Hippocampal formation (tissue), 2 donors: ENCODE results near the gene AKAP14.
"Not testable (repeated sequence)": the region's sequence is repeated elsewhere in the genome, so short reads cannot be mapped to it uniquely, and the experiment has no call there.

Experiments used
- DNase-seq, 2 donors: peaks; one replicate each; lab custom pipeline; 2025; lab: John Stamatoyannopoulos, UW

The AKAP14 gene

DNA sequence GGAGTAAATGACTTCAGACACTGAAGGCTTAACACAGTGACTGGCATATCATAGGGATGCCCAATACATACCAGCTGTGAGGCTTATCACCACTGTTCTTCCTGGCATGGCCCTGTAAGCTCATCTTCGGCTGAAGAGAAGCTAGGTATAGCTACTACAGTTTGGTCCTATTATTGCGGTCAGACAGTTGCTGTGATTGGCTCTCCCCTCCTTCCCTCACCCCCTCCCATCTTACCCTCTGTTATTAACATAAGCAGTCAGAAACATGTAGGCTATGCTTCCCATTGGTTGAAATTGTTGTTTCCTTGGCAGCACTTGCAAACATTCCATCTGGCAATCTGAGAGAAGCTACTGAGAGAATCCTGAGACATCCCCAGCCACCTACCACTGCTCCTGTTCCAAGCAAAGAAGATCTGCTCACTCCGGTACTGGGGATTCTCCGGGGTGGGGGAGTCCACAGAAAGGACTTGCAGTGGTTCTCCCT is at the start of gene AKAP14:
Gene AKAP14 (plus strand): TSS at position 51 of the 484 bp plus-strand sequence. CDS start 7,331 bp downstream, outside the sequence.
- no peak for DNase-seq

DNA sequence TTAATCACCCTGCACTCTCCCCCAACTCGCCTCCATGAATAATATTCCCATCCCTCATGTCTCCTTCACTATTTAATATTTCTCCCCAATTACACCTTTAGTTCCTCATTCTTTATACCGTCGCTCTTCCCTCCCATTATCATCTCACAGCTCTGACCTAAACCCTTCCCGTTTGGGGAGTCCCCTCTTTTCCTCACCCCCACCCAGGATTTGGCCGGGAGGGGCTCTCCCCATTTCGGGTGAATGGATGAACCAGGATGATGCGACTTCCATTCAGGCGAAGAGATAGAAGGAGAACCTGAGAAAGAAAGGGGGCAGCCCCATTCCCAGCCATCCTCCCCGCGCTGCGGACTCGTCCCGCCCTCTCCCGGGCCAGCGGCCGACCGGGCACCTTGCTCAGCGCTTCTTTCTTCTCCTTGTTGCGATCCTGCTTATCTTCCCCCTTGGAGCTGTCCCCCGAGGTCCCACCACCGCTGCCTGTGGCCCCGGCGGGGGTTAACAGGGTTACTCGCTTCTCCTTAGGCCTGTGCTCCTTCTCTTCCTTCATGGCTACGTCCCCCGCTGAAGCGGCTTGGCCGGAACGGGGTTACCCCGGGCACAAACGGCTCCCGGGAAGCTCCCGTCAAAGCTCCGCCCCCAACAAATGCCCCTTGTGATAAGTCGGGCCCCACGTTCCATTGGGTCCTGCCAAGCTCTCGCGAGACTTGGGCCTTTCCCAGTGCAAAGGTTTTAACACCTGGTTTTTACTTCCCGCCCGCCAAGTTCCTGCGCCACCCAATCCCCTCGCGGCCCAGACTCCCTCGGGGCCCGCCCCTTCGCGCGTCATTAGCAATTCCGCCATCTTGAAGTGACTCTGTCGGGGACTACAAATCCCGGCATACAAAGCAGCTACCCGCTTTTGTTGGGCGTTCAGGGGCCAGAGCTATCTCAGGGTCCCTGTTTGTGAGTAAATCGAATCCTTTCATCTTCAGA is 43.0 kb upstream of the AKAP14 start, which contains the start of gene UPF3B:
Gene UPF3B (minus strand): TSS at position 582 of the 972 bp plus-strand sequence. CDS start 35 bp downstream, at position 547.
- DNase-seq: peak; percentile 89 to 94

- peak in 1 of 2 donors; percentile 0 for DNase-seq
These were observed 42.2 kb upstream of the AKAP14 start for GRCh38 chrX:119853444-119853843.

DNA sequence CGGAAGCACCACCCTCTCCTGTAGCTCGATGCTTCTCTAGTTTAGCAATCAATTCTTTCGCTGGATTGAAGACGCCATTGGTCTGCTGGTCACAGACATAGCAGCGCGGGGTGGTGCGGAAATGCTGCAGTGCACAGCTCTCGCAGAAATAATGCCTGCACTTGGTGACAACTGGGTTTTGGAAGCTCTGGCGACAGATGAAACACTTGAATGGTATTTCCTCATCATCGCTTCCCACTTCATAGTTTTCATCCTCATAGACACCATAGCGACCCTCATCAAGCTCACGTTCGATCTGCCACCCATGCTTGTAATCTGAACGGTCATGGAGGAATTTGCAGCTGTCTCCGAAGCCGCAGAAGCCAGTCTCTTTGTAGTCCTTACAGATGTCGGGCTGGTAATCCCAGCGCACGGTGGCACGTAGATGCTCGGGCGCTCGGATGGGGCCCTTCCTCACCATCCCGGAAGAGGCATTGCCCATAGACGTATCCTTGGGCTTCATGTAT is 25.0 kb upstream of the AKAP14 start:
- DNase-seq: no peak

DNA sequence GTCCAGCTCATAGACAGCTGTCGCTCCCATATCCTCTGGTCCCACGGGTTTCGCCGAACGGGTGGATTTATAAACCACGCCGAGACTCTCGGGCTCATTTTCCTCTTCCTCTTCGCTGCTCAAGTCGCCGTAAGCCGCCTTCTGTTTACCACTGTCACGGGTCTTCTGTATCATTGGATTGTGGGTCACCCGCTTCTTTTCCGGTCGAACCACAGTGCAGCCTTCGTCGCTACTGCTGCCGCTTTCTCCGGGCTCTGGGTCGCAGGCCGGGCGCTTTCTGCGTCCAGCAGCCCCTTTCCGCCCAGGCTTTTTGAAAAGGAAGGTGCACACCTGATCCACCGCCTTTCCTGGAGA is 24.5 kb upstream of the AKAP14 start:
- peak in 1 of 2 donors; percentile 64 for DNase-seq

GRCh38 chrX:119871599-119872395 is 23.9 kb upstream of the AKAP14 start, which contains the start of the genes NDUFA1 and RNF113A:
NDUFA1 (plus strand) TSS chrX:119871832; CDS start chrX:119871912, 80 bp downstream.
RNF113A (minus strand) TSS chrX:119871733; CDS start chrX:119871613, 120 bp downstream.
- DNase-seq: peak; percentile 76 to 85

DNA sequence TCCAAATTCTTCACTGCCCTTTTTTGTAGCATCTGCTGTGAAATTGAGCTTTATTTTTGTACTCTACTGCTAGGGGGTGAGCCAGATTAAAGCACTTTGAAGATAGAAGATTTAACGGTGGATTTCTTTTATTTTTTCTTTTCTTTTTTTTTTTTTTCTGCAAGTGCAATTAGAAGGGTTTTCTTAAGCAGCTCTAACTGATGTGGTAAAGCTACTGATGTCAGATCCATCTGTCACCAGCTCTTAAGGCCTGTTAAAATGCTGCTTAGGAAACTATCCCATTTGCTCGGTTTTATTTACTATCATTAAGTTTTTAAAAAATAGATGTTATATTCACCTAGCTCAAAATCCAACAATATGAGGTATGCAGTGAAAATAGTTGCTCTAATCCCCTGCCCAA is 17.0 kb upstream of the AKAP14 start:
- no peak for DNase-seq

DNA sequence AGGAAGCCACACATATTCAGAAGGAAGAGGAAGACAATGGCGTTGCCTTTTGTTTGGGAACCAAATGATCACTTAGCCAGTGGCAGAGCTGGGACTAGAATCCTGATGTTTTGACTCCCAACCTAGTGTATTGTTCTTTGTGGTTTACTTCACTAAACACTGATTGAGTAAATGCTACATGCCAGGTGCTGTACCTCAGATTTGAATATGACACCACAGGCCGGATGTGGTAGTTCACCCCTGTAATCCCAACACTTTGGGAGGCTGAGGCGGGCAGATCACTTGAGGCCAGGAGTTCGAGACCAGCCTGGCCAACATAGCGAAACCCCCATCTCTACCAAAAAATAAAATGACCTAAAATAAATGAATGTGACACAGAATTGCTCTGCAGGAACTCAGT is 15.6 kb upstream of the AKAP14 start:
- DNase-seq: no peak

DNA sequence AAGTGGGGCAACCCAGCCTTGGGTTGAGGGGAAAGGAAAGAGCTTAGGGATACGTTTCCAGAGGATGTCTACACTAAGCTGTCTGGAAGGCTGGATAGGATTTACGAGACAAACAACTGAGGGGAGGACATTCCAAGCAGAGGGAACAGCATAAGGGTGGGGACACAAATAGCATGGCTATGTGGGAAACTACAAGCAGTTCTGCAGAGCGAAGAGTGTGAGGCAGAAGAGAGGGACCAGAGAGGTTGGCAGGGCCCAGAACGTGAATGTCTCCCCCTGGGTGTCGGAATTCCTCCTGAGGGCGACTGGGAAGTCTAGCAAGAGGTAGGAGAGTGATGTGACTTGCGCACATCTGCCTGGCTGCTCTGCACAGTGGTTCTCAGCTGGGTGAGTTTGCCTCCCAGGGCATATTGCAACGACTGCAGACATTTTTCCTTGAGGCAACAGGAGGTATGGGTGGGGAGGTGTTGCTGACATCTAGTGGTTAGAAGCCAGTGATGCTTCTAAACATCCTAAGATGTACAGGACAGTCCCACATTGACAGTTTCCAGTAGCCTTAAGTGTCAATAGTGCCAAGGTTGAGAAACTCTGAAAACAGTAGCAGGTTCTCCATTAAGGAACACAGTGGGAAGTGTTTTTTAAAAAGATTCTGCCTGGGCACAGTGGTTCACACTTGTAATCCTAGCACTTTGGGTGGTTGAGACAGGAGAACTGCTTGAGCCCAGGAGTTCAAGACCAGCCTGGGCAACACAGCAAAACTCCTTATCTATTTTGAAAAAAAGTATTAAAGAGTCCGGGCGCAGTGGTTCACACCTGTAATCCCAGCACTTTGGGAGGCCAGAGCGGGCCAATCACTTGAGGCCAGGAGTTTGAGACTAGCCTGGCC is 14.9 kb upstream of the AKAP14 start:
- peak in 1 of 2 donors; percentile 21 for DNase-seq

GRCh38 chrX:119885554-119886428 is 9.9 kb upstream of the AKAP14 start:
- no peak for DNase-seq

- DNase-seq: peak in 1 of 2 donors; percentile 4
These were observed 7.8 kb upstream of the AKAP14 start for GRCh38 chrX:119887721-119888425.

- DNase-seq: not testable (repeated sequence)
These were observed 5.1 kb upstream of the AKAP14 start for GRCh38 chrX:119890626-119891025.

DNA sequence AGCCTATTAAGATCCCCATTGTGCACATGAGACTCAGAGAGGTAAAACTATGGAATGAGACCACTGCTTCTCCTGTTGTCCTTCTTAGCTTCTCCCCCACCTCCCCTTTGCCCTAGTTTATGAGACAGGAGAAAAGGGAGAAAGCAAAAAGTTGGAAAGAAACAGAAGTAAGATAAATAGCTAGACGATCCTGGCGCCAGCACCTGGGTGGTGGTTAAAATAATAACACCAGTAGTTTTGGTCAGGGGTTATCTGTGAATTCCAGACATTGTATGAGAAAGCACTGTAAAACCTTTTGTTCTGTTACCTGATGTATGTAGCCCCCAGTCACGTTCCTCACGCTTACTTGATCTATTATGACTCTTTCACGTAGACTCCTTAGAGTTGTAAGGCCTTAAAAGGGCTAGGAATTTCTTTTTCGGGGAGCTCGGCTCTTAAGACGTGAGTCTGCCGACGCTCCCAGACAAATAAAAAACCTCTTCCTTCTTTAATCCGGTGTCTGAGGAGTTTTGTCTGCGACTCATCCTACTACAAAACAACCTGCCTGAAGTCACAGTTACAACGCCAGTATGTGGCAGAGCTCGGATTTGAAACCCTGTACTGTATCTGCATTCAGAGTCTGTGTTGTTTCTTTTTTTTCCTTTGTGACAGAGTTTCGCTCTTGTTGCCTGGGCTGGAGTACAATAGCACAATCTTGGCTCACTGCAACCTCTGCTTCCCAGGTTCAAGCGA is 3.6 kb upstream of the AKAP14 start:
- not testable (repeated sequence) for DNase-seq

DNA sequence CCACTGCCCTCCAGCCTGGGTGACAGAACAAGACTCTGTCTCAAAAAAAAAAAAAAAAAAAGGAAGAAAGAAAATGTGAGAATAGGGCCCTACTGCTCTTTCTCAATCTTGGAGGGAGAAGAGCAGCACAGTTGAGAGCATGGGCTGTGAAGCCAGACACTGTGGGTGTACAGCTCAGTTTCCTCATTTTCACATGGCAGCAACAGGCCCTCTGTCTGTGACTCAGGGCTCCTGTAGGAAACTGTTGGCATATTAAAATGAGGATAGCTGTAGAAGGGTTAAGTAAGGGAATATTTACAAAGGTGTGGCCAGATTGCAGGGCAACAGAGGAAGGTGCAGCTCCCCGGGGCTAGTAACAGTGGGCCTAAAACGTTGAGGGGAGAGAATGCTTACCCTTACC is 3.4 kb downstream of the AKAP14 start:
- no peak for DNase-seq

GRCh38 chrX:119900976-119901375 is 5.3 kb downstream of the AKAP14 start:
- DNase-seq: no peak

DNA sequence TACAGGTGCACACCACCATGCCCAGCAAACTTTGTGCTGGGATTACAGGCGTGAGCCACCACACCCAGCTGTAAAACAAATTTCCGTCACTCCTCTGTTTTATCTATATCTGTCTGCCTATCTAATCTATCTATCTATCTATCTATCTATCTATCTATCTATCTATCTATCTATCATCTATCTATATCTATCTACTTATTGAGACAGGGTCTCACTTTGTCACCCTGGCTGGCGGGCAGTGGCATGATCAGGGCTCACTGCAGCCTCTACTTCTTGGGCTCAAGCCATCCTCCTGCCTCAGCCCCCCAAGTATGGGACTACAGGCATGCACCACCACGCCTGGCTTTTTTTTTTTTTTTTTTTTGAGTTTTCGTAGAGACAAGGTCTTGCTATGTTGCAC is 20.6 kb downstream of the AKAP14 start:
- no peak for DNase-seq

- DNase-seq: no peak
These were observed 22.2 kb downstream of the AKAP14 start for GRCh38 chrX:119917877-119918276.

DNA sequence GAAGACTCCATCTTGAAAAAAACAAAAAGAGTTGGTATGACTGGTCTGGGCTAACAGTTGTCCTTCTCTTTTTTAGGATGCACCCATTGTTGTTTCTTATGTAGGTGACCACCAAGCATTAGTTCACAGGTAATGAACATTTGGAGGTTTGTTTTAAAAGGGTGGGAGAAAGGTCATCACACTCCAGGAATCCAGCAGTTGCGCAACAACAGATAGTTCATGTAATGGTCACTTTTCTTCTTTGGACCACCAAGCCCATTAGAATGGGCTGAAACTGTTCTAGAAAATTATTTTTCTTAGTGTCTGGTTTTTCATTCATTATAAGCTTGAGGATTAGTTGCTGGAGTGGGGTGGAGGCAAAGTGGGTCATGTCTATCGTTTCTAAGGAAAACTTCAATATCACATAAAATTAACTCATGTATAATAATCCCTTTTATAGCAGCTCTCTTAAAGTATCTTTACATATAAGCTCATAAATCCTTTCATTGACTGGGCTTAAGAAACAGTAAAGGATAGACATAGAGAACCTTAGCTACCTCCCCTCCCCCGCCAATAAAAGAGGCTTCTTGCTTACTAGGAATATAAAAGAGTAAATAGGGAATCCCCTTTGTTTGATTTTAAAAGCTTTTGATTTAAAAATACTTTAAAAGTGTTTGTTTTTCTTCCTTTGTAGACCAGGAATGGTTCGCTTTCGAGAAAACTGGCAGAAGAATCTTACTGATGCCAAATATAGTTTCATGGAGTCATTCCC is 24.3 kb downstream of the AKAP14 start:
- no peak for DNase-seq
